Cardiac muscle cell (in vitro differentiated cells and primary cell): ENCODE measurements around the gene MRPS27. TPM values are rescaled to one million over a fixed set of nuclear protein-coding genes. Genes with fewer than 3 reads are reported as not detected.
A peak's percentile ranks its signal among the peaks of the same experiment; 100 is the strongest.

Source experiments
- DNase-seq, 2 donors: peaks; one replicate each; pipeline versions ENCODE4 v3.0.0 to v3.0.0-alpha.2; 2010 to 2017; ENCODE audit warnings: low read depth in 1 of 2, low spot score in 1 of 2
- H3K27ac ChIP-seq: fragments of 200-600 bp; sonication (generic); 2 replicates; pipeline ENCODE4 v1.5.1; 2016
- H3K27me3 ChIP-seq: fragments of 200-600 bp; sonication (generic); 2 replicates; pipeline ENCODE4 v1.6.0; 2016; ENCODE audit warnings: control low read depth
- H3K36me3 ChIP-seq: fragments of 200-600 bp; sonication (generic); 2 replicates; pipeline ENCODE4 v1.5.1; 2016; ENCODE audit warnings: control low read depth
- H3K4me1 ChIP-seq: fragments of 200-600 bp; sonication (generic); 2 replicates; pipeline ENCODE4 v1.8.1; 2017; ENCODE audit warnings: low read depth, mild to moderate bottlenecking, mixed run types
- H3K4me3 ChIP-seq: fragments of 200-600 bp; sonication (generic); 2 replicates; pipeline ENCODE4 v1.5.1; 2016; ENCODE audit warnings: mild to moderate bottlenecking
- H3K9me3 ChIP-seq: fragments of 200-600 bp; sonication (generic); 2 replicates; pipeline ENCODE4 v1.5.1; 2017; ENCODE audit warnings: low read depth, mild to moderate bottlenecking, control low read depth
- polyA plus RNA-seq: library from polyadenylated mRNA; unstranded; fragments of >200 nt; fragmentation: Nextera tagmentation; extraction: Ambion mirVana; gene quantifications from 2 replicates; pipeline ENCODE4 v1.2.1, GENCODE V29; 2016
- total RNA-seq: library from RNA; depleted of rRNA; stranded (reverse); fragments of >200 nt; gene quantifications from 2 replicates; pipeline ENCODE4 v1.2.3, GENCODE V29; 2016
- TF ChIP-seq, protein P1 (sequence below): IDR thresholded peaks from 2 replicates; pipeline ENCODE4 v1.5.1; 2012; ENCODE audit warnings: low read depth, mild to moderate bottlenecking, low read length

MRPS27 gene
- total and polyA plus RNA-seq, 2 experiments from 2014 or later: 58.1 to 64.1 TPM

DNA sequence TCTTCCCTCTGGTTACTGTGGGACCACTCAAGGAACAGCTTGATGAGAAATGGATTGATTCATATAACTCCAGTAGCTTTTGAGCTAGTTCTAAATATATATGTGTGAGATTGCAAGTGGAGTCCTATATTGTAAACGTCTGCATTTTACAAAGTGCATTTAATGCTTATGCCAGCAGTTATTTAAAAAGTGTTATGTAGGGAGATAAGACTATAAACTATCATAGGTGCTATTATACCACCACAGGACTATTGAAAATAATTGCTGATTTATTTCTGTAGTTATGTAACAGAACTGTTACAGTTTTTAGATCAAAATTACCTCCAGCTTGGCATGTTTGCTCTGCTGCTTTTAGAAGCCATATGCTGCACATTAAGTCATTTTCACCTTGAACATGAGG is 36.3 kb upstream of the MRPS27 start:
- Histone ChIP-seq H3K9me3 (no peaks in the 10 kb centered on the region), H3K4me3 (no peak overlapping the region), H3K4me1 (no peaks in the 10 kb centered on the region), H3K36me3 (peaks cover 8% of the 10 kb centered on the region), H3K27me3 (no peaks in the 10 kb centered on the region), H3K27ac (no peak overlapping the region)
- no peak for DNase-seq
- TF ChIP-seq, protein P1, sequence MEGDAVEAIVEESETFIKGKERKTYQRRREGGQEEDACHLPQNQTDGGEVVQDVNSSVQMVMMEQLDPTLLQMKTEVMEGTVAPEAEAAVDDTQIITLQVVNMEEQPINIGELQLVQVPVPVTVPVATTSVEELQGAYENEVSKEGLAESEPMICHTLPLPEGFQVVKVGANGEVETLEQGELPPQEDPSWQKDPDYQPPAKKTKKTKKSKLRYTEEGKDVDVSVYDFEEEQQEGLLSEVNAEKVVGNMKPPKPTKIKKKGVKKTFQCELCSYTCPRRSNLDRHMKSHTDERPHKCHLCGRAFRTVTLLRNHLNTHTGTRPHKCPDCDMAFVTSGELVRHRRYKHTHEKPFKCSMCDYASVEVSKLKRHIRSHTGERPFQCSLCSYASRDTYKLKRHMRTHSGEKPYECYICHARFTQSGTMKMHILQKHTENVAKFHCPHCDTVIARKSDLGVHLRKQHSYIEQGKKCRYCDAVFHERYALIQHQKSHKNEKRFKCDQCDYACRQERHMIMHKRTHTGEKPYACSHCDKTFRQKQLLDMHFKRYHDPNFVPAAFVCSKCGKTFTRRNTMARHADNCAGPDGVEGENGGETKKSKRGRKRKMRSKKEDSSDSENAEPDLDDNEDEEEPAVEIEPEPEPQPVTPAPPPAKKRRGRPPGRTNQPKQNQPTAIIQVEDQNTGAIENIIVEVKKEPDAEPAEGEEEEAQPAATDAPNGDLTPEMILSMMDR: no peak

DNA sequence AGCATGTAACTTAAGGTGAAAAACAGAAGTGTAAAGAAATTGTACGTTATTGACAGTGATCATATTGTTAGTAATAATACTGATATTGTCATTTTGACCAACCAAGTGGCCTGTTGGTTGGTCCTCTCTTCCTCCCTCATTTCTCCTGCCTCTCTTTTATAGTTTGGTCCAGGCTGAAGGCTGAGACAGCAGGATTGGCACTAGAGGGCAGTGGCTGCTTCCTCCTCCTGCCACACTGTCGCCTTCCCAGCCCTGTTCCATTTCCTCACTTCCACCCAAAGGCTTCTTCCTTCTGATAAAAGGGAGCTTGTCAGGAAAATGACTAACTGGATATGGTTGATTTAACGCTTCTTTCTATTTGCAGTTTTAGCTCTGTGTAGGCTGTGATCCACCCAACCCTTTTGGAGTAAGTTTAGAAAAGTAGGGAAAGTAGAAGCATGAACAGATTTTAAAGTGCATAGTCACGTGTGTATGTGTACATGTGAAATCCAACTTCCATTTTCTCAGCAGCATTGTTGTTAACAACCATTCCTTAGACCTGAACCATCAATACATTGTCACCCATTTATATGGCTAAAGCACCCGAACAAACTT is 35.8 kb upstream of the MRPS27 start:
- no peaks in the 10 kb centered on the region for H3K27me3 ChIP-seq
- no peaks in the 10 kb centered on the region for H3K4me1 ChIP-seq
- no peak overlapping the region for H3K27ac ChIP-seq
- peak; percentile 44 to 58 for DNase-seq
- H3K36me3 ChIP-seq: peaks cover 8% of the 10 kb centered on the region
- H3K4me3 ChIP-seq: no peak overlapping the region
- H3K9me3 ChIP-seq: no peaks in the 10 kb centered on the region
- TF ChIP-seq, protein P1: peak; percentile 44

DNA sequence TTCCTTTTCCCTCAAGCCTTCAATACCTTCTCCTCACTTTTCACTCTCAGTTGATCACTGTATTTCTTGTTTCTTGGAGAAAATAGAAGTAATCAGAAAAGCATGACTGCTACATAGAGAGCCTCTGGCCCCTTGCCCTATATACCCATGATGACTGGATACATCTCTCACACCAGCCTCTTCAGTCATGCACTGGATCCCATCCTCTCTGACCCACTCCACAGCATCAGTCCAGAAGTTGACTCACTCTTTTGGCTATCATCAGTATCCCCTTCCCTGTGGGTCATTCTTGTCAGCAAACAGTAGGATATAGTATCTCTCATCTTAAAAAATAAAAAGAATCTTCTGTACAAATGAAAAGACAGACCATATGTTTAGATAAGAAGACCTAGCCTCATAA is 33.0 kb upstream of the MRPS27 start:
- no peaks in the 10 kb centered on the region for H3K4me1 ChIP-seq
- H3K27me3 ChIP-seq: no peaks in the 10 kb centered on the region
- DNase-seq: peak in 1 of 2 donors; percentile 47
- H3K4me3 ChIP-seq: no peak overlapping the region
- no peak overlapping the region for H3K27ac ChIP-seq
- H3K36me3 ChIP-seq: peaks cover 2% of the 10 kb centered on the region
- H3K9me3 ChIP-seq: no peaks in the 10 kb centered on the region
- TF ChIP-seq, protein P1: no peak

DNA sequence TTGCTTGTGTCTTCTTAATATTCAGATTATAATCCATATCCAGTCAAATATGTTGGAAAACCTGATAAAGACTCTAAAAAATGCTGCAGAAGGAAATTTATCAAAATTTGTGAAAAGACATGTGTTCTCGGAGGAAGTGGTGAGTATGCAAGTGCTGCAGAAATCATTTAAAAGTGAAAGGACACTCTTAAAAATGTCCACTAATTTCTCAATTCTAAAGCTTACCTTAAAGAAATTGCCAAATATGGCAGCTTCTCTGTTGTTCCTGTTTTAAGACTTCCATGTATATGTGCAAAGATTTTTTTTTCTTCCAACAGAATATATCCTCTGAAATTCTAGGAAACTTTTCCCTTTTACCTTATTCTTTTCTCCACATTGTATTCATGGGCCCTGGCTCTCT is 32.6 kb upstream of the MRPS27 start:
- Histone ChIP-seq H3K27me3 (no peaks in the 10 kb centered on the region), H3K27ac (no peak overlapping the region), H3K9me3 (no peaks in the 10 kb centered on the region), H3K4me3 (no peak overlapping the region), H3K4me1 (no peaks in the 10 kb centered on the region), H3K36me3 (peaks cover 2% of the 10 kb centered on the region)
- no peak for DNase-seq
- TF ChIP-seq, protein P1: no peak

DNA sequence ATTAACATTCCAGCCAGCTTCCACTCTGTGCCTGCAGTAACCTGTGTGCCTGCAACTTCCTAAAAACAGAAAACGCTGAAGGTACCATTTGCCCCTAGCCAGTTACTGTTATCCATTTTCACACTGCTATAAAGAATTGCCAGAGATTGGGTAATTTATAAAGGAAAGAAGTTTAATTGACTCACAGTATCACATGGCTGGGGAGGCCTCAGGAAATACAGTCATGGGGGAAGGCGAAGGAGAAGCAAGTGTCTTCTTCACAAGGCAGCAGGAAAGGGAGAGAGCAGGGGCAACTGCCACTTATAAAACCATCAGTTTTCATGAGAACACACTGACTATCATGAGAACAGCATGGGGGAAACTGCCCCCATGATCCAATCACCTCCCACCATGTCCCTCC is 31.3 kb upstream of the MRPS27 start:
- Histone ChIP-seq H3K27me3 (no peaks in the 10 kb centered on the region), H3K4me3 (no peak overlapping the region), H3K27ac (no peak overlapping the region), H3K4me1 (no peaks in the 10 kb centered on the region), H3K36me3 (peaks cover 2% of the 10 kb centered on the region), H3K9me3 (no peaks in the 10 kb centered on the region)
- no peak for DNase-seq
- TF ChIP-seq, protein P1: no peak
